ENCODE measurements around the gene KCNIP3. TPM values are rescaled to one million over a fixed set of nuclear protein-coding genes. Genes with fewer than 3 reads are reported as not detected.

KCNIP3 gene
- total RNA-seq, 1 donor from 2014 or later, result 9.2 TPM

GRCh38 chr2:95334916-95335641 is 37.9 kb downstream of the KCNIP3 start:
- Mint-ChIP-seq H3K9me3 (peaks cover 10% of the 10 kb centered on the region), H3K27me3 (ENCODE audit: low read depth) (peaks cover 13% of the 10 kb centered on the region), H3K4me3 (no peak overlapping the region), H3K36me3 (no peaks in the 10 kb centered on the region), H3K27ac (no peak overlapping the region), H3K4me1 (peaks cover 22% of the 10 kb centered on the region)
- TF ChIP-seq CTCF (IDR thresholded peaks at IDR 0.05; ENCODE audit: unreplicated experiment), result no peak
- DNase-seq (ENCODE audit: low spot score in 2 of 2, unreplicated experiment in 2 of 2), result no peak

- H3K27ac Mint-ChIP-seq, result no peak overlapping the region
- DNase-seq (ENCODE audit: low spot score in 2 of 2, unreplicated experiment in 2 of 2), result no peak
- H3K4me3 Mint-ChIP-seq, result no peak overlapping the region
- peaks cover 27% of the 10 kb centered on the region for H3K27me3 Mint-ChIP-seq (ENCODE audit: low read depth)
- peaks cover 14% of the 10 kb centered on the region for H3K4me1 Mint-ChIP-seq
- H3K36me3 Mint-ChIP-seq, result no peaks in the 10 kb centered on the region
- TF ChIP-seq CTCF (IDR thresholded peaks at IDR 0.05; ENCODE audit: unreplicated experiment), result no peak
- peaks cover 10% of the 10 kb centered on the region for H3K9me3 Mint-ChIP-seq
Observed at GRCh38 chr2:95336406-95336805, 39.3 kb downstream of the KCNIP3 start.

- no peak for DNase-seq (ENCODE audit: low spot score in 2 of 2, unreplicated experiment in 2 of 2)
- H3K27me3 Mint-ChIP-seq (ENCODE audit: low read depth), result peaks cover 41% of the 10 kb centered on the region
- peaks cover 14% of the 10 kb centered on the region for H3K4me1 Mint-ChIP-seq
- no peak for TF ChIP-seq CTCF (IDR thresholded peaks at IDR 0.05; ENCODE audit: unreplicated experiment)
- peaks cover 10% of the 10 kb centered on the region for H3K9me3 Mint-ChIP-seq
- H3K4me3 Mint-ChIP-seq, result no peak overlapping the region
- no peak overlapping the region for H3K27ac Mint-ChIP-seq
- H3K36me3 Mint-ChIP-seq, result no peaks in the 10 kb centered on the region
Observed at GRCh38 chr2:95337829-95338228, 40.7 kb downstream of the KCNIP3 start.

- no peaks in the 10 kb centered on the region for H3K36me3 Mint-ChIP-seq
- no peaks in the 10 kb centered on the region for H3K4me1 Mint-ChIP-seq
- no peak overlapping the region for H3K4me3 Mint-ChIP-seq
- H3K27ac Mint-ChIP-seq, result no peak overlapping the region
- H3K9me3 Mint-ChIP-seq, result no peaks in the 10 kb centered on the region
- DNase-seq (ENCODE audit: low spot score in 2 of 2, unreplicated experiment in 2 of 2), result no peak
- no peak for TF ChIP-seq CTCF (IDR thresholded peaks at IDR 0.05; ENCODE audit: unreplicated experiment)
- H3K27me3 Mint-ChIP-seq (ENCODE audit: low read depth), result peaks cover 76% of the 10 kb centered on the region
Observed at GRCh38 chr2:95342556-95343320, 45.6 kb downstream of the KCNIP3 start.

- Mint-ChIP-seq H3K27ac (no peak overlapping the region), H3K4me1 (no peaks in the 10 kb centered on the region), H3K9me3 (no peaks in the 10 kb centered on the region), H3K36me3 (no peaks in the 10 kb centered on the region), H3K4me3 (no peak overlapping the region), H3K27me3 (ENCODE audit: low read depth) (peaks cover 83% of the 10 kb centered on the region)
- no peak for TF ChIP-seq CTCF (IDR thresholded peaks at IDR 0.05; ENCODE audit: unreplicated experiment)
- DNase-seq (ENCODE audit: low spot score in 2 of 2, unreplicated experiment in 2 of 2), result no peak
Observed at GRCh38 chr2:95343429-95344214, 46.5 kb downstream of the KCNIP3 start.
